K562 (cell line): ENCODE measurements around the gene EDA.

Experiments used
- NFIC ChIP-seq: fragments of 450-650 bp; IDR thresholded peaks from 2 replicates; pipeline ENCODE4 v1.6.1; 2017; ENCODE audit warnings: mild to moderate bottlenecking, inconsistent platforms
- ZNF174 ChIP-seq: fragments of 250-450 bp; sonication (Bioruptor Pico); IDR thresholded peaks from 2 replicates; pipeline ENCODE4 v1.4.0; 2020; ENCODE audit warnings: mild to moderate bottlenecking

- TF ChIP-seq NFIC, result peak; percentile 83
- no peak for TF ChIP-seq ZNF174 (CRISPR knock-in tag)
Measured at GRCh38 chrX:69932323-69932722, 316.4 kb downstream of the EDA start.
